Endometrial microvascular endothelial cells (primary cell): ENCODE results near the gene BOK. TPM values are rescaled to one million over a fixed set of nuclear protein-coding genes. Genes with fewer than 3 reads are reported as not detected.
"Not testable (repeated sequence)": the region's sequence is repeated elsewhere in the genome, so short reads cannot be mapped to it uniquely, and the experiment has no call there.

Source experiments
- in situ Hi-C: cut with HindIII; loops from 2 replicates; pipeline ENCODE4 v1.10.0; 2017; ENCODE audit warnings: low sequenced_read_pairs, low pct_unique_long_range_greater_than_20kb; ENCODE audit errors: inconsistent ontology term
- total RNA-seq: library from RNA; depleted of rRNA; stranded (reverse); fragments of >200 nt; gene quantifications from one replicate; pipeline ENCODE4 v1.2.3, GENCODE V29; 2015; ENCODE audit errors: inconsistent ontology term

The BOK gene
- total RNA-seq, 1 donor from 2014 or later: 102 TPM

DNA sequence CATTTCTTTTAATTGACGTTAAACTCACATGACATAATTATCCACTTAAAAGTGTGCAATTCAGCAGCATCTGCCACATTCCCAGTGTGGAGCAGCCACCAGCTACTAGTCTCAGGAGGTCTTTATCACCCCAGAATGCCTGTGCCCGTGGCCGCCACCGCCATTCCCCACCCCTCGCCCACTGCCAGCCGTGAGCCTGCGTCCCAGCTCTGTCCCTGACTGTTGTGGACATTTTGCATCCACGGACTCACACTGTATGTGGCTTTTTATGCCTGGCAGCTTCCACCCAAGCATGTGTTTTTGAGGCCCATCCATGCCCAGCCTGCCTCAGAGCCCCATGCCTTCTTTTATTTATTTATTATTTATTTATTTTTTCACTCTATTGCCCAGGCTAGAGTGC lies 9.2 kb downstream of the BOK start:
- in situ Hi-C loops: no loop called here

DNA sequence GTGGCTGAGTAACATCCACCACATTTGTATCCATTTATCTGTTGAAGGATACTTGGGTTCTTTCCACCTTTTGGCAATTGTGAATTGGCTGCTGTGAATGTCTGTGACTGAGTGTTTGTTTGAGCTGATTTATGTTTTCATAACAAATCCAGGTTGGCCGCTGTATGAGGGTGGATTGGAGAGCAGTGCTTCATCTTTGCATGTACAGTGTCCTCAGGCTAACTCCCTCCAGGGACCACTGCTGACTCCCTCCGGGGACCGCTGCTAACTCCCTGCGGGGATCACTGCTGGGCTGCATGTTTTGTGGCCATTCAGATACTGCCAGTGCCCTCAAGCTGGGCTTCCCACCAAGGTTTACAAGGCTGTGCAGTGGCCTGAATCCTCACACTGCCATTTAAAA lies 10.2 kb downstream of the BOK start:
- in situ Hi-C loops: no loop called here

DNA sequence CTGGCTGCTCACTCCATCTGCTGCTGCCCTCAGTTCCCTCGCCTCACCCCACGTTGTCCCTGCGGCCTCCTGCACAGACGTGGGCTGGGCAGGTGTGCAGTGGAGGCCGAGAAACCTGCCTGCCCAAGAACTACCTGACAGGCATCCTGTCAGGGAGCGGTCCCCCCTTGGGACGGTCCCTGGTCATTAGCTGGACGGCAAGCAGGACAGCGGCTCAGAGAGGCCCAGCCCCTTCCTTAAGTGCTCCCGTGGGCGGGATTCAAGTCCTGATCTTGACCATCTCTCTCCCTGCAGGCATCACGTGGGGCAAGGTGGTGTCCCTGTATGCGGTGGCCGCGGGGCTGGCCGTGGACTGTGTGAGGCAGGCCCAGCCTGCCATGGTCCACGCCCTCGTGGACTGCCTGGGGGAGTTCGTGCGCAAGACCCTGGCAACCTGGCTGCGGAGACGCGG lies 11.3 kb downstream of the BOK start:
- in situ Hi-C loops: no loop called here

DNA sequence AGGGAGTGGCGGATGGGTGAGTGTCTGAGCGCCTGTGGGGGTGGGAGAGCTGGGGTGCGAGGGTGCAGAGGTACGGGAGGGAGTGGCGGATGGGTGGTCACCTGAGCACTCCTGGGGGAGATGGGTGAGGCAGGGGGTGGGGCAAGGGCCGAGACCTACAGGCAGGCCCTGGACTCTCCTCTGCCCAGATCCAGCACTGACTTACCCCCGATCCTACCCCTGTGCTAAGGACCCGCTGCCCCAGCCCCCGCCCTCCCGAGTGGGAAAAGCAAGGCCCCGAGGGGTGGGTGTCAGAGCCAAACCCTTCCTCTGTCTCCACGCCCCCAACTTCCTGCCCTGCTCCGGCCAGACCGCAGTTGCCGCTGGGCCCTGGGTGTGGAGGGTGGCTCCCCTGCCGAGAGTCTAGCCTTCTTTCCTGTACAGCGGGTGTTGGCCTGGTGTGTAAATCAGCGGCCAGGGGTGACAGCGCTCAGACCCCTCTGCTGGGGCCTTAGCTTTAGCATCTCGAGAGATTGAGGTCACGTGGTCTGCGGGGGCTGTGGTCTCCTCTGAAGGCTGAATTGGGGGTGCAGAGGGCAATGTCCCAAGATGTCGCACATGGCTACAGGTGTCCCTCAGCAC lies 12.5 kb downstream of the BOK start:
- in situ Hi-C loops: no loop called here

DNA sequence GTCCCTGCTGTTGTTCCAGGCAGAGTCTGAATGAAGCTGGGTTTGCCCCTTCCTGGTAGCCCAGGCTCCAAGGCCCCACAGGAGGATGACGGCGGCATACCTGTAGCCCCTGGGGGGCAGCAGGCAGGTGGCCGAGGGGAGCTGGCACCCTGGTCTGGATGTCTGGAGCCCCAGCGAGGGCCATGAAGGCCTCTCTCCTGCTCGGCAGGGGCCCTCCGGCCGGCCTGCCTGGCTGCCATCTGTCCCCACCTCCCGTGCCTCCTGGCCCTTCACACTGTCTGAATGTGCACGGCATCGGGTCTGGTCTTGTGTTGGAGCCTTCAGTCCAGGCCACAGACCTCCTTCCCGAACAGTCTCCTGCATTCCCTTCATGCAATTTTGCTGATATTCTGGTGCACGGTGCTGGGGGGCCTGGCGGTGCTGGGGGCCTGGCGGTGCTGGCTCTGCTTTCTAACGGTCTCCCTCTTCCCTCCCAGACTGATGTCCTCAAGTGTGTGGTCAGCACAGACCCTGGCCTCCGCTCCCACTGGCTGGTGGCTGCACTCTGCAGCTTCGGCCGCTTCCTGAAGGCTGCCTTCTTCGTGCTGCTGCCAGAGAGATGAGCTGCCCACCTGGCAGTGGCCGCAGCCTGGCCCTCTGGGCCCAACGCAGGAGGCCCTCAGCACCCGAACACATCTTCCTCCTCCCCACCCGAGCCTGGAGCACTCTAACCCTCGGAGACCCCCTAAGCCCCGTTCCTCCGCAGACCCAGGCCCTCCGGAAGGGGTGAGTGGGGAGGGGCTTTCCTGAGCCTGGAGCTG lies 13.5 kb downstream of the BOK start:
- in situ Hi-C loops: no loop called here

DNA sequence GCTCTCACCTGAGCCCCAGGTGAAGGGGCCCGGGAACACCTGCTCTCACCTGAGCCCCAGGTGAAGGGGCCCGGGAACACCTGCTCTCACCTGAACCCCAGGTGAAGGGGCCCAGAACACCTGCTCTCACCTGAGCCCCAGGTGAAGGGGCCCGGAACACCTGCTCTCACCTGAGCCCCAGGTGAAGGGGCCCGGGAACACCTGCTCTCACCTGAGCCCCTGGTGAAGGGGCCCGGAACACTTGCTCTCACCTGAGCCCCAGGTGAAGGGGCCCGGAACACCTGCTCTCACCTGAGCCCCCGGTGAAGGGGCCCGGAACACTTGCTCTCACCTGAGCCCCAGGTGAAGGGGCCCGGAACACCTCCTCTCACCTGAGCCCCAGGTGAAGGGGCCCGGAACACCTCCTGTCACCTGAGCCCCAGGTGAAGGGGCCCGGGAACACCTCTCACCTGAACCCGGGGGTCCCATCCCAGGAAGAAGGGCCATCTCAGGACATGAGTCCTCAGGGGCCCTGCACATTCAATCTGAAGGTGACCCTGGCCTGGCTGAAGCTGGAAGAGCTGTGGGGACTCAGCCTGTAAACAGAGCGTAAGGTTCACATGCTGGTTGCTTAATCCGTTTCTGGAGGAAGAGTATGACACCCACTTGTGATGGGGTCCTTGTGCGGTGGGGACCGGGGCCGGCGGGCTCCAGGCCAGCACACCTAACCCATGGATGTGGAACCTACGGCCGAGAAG lies 14.5 kb downstream of the BOK start:
- in situ Hi-C loops: not testable (repeated sequence)

DNA sequence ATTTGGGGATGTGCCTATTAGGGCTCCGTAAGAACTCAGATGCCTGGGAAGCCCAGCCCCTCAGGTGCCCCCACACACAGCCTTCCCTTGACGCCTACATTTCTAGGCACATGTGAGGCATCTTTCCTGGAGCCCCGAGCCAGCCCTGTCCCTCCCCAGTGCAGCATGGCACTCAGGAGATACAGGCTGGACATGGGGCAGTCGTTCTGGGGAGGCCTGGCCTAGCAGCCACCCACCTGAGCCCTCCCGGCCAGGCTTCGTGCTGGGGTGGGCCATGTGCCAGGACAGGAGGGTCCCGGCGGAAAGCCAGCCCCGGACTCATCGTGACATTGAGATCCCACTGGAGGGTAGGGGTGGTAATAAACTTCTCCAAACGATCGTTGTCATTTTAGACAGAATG lies 15.2 kb downstream of the BOK start:
- in situ Hi-C loops: no loop called here

DNA sequence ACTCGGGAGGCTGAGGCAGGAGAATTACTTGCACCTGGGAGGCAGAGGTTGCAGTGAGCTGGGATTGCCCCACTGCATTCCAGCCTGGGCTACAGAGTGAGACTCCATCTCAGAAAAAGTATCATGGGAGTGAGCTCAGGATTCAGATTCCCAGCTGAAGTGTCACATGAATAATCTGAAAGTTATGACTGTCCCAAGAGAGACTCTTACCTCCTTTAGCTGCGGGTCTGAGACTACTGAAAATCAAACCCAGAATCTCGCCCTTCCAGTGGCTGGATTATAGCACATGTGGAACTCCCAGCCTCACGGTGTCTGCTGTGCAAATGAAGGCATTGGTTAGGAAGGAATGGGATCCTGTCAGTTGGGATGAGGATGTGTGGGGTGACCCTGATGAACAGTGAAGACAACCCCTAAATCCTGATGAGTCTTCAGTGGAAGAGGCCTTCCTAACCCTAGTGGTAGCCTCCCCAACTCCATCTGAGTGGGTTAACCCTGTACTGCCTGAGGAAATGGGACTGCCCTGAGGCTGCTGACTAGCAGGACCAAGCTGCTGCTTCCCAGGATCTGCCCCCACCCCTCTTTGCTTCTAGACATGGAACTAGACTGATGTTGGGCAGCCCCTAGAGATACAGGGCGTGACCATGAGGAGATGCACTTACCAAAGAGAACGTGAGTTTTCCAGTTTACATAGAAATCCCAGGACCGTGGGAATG lies 16.5 kb downstream of the BOK start:
- in situ Hi-C loops: no loop called here

DNA sequence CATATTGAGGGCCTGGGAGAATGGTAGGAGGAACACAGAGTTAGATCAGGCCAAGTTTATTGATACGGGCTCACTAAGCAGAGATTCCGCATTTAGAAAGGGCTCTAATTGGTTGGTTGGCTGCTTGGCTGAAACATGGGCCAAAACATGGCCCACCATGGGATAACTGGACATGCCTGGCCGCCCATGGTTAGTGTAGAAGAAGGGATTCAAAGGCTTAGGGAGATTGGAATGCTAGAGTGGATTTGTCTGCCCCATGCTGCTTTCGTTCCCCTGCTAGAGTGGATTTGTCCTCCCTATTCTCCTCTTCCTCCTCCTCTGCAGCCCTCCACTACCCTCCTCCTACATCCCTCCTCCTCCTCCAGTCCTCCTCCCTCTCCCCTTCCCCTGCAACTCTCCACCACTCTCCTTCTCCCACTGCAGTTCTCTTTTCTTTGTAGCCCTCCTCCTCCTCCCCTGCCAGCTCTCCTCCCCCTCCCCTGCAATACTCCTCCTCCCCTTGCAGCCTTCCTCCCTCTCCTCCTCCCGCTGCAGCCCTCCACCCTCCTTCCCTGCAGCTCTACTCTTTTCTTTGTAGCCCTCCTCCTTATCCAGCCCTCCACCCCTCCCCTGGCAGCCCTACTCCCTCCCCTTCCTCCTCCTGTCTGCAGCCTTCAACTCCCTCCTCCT lies 17.2 kb downstream of the BOK start:
- in situ Hi-C loops: no loop called here

DNA sequence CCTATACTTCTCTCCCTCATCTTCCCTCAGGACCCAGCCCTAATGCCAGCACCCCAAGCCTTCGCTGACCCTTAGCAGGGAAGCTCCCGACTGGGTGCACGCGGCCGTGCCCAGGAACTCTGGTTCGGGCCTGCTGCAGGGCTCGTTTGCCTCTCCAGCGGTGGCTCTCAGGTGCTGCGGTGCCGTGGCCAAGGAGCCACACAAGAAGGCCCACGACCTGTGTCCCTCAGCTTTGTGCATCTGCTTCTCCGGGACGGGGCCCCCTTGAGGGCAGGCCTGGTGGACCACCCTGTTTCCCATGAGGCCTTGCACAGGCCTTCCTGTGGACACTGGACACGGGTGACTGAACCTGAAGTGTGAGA lies 17.7 kb downstream of the BOK start:
- in situ Hi-C loops: no loop called here

DNA sequence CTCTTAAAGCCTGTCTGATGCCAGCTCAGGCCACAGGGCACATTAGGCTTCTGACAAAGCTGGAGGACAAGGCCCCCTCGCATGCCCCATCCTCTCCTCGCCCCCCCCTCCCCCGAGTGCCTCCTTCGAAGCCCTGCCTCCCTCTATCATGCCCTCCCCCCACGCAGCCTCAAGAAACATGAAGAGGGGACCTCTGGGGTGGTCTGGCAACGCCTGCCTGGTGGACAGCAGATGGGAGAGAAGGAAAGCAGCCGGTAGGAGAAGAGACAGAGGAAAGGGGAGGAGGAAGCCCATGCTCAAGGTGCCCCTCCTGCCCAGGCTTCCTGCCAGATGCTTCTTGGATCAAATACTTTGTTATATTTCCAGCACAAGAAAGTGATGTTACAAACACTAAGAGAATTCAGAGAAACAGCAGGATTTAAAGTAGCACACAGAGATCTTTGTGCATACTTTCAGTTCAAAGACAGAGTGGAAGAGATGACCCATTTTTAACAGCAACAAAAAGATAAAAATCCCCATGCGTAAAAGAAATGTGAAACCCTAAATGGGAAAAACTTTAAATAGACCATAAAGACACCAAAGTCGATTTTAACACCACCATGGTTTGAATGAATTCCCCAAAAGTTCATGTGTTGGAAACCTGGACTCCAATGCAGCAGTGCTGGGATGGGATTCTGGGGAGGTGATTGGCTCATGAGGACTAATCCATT lies 19.0 kb downstream of the BOK start:
- in situ Hi-C loops: no loop called here

DNA sequence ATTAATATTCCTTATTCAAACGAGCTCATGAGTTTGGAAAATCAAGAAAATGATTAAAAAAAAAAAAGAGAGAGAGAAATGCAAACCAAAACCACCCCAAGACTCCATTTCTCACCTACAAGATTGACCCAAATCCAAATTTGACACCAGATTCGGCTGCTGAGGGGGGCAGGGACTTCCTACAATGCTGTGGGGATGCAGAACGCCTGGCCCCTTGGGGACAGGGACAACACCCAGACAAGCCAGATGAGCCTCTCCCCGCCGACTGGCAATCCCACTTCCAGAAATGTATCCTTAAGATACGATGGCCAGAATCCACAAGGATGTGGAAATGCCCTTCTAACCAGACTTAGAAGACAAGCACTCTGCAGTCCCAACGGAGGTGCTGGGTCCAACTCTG lies 20.7 kb downstream of the BOK start:
- in situ Hi-C loops: no loop called here

DNA sequence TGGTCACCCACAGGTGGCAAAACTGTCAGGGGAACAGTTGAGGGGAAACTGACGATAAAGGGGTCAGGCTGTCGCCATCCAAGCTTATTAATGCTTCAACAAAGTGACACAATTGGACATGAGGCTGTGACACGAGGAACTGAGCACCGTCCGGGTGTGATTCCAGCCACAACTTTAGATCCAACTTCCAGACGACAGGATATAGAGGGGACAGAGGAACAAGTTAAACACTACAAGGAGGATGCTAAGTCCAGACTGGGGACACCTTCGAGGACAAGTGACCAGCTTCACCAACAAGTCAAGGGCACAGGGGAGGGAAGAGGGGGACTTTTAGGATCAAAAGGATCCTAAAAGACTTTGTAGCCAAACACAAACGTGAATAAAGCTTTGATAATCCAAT lies 23.8 kb downstream of the BOK start:
- in situ Hi-C loops: no loop called here

DNA sequence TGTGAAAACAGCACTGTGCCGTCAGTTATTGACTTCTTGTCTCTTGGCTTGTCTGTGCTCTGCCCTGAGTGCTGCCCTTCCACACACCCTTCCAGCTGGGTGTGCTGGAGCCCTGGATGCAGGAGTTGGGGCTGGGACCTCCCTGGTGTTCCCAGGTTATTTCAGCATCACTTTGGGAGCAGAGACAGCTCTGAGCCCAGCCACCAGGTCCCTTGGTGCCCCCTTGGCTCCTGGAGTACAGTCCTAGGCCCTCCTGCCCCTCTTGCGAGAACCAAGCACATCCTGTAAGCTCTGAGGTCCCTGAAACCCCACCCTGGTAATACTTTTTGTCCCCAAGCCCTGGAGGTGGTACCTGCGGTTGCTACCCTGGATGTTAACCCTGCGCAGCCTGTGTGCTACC lies 24.3 kb downstream of the BOK start:
- in situ Hi-C loops: no loop called here

DNA sequence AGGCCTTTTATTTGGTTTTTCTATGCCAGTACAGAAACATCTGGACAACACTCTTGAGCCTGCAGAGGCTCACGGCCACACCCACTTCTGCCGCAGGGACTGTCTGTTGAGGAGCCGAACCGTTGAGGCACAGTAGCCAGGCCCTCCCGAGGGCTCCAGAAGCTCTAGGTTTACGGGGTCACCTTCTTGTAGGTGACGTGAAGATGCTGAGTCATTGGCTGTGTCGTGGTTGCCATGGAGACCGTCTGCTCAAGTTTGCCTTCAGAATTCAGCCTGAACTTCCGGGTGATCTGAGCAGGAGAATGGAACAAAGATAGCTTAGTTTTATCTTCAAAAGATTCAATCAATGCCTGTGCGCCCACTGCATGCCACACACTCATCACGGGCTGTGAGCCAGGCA lies 25.9 kb downstream of the BOK start:
- in situ Hi-C loops: no loop called here

DNA sequence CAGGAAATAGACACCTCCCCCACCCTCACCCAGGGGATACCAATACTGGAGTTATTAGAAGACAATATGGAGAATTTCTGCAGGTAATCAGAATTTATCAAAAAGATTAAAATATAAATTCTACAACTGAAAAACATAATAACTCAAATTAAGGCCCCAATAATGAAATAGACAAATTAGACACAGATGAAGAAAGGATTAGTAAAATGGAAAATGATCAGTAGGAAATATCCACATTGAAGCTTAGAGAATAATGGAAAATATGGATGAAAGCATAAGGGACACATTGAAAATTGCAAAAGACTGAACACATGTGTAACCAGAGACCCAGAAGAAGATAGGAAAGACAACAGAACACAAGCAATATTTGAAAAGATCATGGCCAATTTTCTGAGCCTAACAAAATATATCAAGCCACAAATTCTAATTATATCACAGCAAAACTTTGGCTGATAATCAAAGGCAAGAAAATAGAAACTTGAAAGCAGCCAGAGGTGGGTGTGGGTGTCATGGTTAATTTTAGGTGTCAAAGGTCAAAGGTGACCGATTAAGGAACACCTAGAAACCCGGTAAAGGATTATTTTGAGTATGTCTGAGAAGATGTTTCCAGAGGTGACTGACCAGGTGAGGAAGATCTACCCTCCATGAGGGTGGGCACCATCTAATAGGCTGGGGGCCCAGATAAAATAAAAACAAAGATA lies 28.2 kb downstream of the BOK start:
- in situ Hi-C loops: no loop called here

DNA sequence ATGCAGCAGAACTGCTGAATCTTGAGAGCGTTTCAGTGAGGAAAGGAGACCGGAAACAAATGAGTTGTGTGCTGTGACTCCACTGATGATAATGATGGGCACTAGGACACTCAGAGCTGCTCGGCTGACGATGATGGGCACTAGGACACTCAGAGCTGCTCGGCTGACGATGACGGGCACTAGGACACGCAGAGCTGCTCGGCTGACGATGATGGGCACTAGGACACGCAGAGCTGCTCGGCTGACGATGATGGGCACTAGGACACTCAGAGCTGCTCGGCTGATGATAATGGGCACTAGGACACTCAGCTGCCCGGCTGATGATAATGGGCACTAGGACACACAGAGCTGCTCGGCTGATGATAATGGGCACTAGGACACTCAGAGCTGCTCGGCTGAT lies 31.3 kb downstream of the BOK start:
- in situ Hi-C loops: not testable (repeated sequence)
